B cell (primary cell): ENCODE results near the gene PARD3. TPM values are rescaled to one million over a fixed set of nuclear protein-coding genes. Genes with fewer than 3 reads are reported as not detected.

ENCODE experiments used
- ATAC-seq: fragments of 200-7000 bp; cut with Tn5 transposase; one replicate; pipeline ENCODE4 v1.10.0; 2021; ENCODE audit warnings: low read depth, mild to moderate bottlenecking, moderate number of reproducible peaks, moderate library complexity
- CTCF ChIA-PET: fragments of 350-600 bp; sonication (Branson Sonifier 250); formaldehyde crosslinking; loops from one replicate; lab custom pipeline; 2021; ENCODE audit warnings: antibody characterized with exemption, inconsistent platforms; lab: Charles Lee
- POLR2A ChIA-PET: fragments of 350-600 bp; sonication (Branson Sonifier 250); formaldehyde crosslinking; loops from one replicate; lab custom pipeline; 2021; ENCODE audit warnings: antibody characterized with exemption; lab: Charles Lee
- DNase-seq: peaks from one replicate; pipeline ENCODE4 v3.0.0; 2013
- H2AFZ ChIP-seq: 2 replicates; pipeline ENCODE4 v1.6.1; 2012; ENCODE audit warnings: mild to moderate bottlenecking, low read depth, low read length; ENCODE audit not compliant: insufficient read depth, poor library complexity, severe bottlenecking
- H3K27ac ChIP-seq, 2 donors: 1 replicate in 1 of 2; 2 replicates in 1 of 2; pipeline ENCODE4 v1.5.1; 2012 to 2013; ENCODE audit warnings: low read length in 2 of 2, mild to moderate bottlenecking in 2 of 2, moderate library complexity in 1 of 2
- H3K27me3 ChIP-seq, 4 experiments: fragments of 200-600 bp in 1 of 4; sonication (generic) in 1 of 4; replicated peaks in 1 of 4; 1 replicate in 2 of 4; 2 replicates in 2 of 4; pipeline versions ENCODE4 v1.6.1 to v1.7.0; 2013 to 2016; ENCODE audit warnings: low read length in 3 of 4, mild to moderate bottlenecking in 2 of 4, mixed read lengths in 1 of 4, moderate library complexity in 1 of 4; ENCODE audit not compliant: insufficient read depth in 4 of 4, control insufficient read depth in 3 of 4; ENCODE audit errors: control extremely low read depth in 1 of 4
- H3K36me3 ChIP-seq, 2 experiments: replicated peaks in 1 of 2; 1 replicate in 1 of 2; 2 replicates in 1 of 2; pipeline versions ENCODE4 v1.6.1 to v1.7.1; 2013; ENCODE audit warnings: low read length in 1 of 2; ENCODE audit not compliant: insufficient read depth in 2 of 2, control insufficient read depth in 1 of 2; ENCODE audit errors: control extremely low read depth in 1 of 2, extremely low read depth in 1 of 2
- H3K4me1 ChIP-seq, 2 donors: fragments of 200-600 bp in 1 of 2; sonication (generic) in 1 of 2; 1 replicate in 1 of 2; 2 replicates in 1 of 2; pipeline versions ENCODE4 v1.5.1 to v1.6.1; 2013 to 2017; ENCODE audit warnings: low read length in 2 of 2; ENCODE audit not compliant: control insufficient read depth in 2 of 2, insufficient read depth in 2 of 2
- H3K4me2 ChIP-seq: replicated peaks from 2 replicates; pipeline ENCODE3; 2012; ENCODE audit warnings: mild to moderate bottlenecking, low read depth, low read length; ENCODE audit not compliant: poor library complexity, severe bottlenecking
- H3K4me3 ChIP-seq, 5 experiments: fragments of 200-600 bp in 1 of 5; sonication (generic) in 1 of 5; 1 replicate in 3 of 5; 2 replicates in 2 of 5; pipeline versions ENCODE4 v1.5.1 to v1.7.0; 2011 to 2016; ENCODE audit warnings: low read length in 4 of 5, mild to moderate bottlenecking in 4 of 5, low read depth in 2 of 5, control low read depth in 1 of 5, moderate library complexity in 1 of 5; ENCODE audit not compliant: insufficient read depth in 1 of 5; ENCODE audit errors: control extremely low read depth in 1 of 5, extremely low read depth in 1 of 5
- H3K79me2 ChIP-seq: fragments of 200-600 bp; sonication (generic); one replicate; pipeline ENCODE4 v1.6.0; 2016; ENCODE audit warnings: low read length; ENCODE audit not compliant: control insufficient read depth, insufficient read depth
- H3K9ac ChIP-seq: fragments of 200-600 bp; sonication (generic); 2 replicates; pipeline ENCODE4 v1.6.1; 2017; ENCODE audit warnings: mild to moderate bottlenecking, low read length, moderate library complexity
- H3K9me3 ChIP-seq, 3 donors: one replicate each; pipeline versions ENCODE4 v1.6.1 to v1.7.1; 2013; ENCODE audit warnings: low read length in 2 of 3; ENCODE audit not compliant: control insufficient read depth in 2 of 3, insufficient read depth in 1 of 3; ENCODE audit errors: control extremely low read depth in 1 of 3
- H4K20me1 ChIP-seq: 2 replicates; pipeline ENCODE4 v1.6.0; 2012; ENCODE audit warnings: mild to moderate bottlenecking, low read length; ENCODE audit not compliant: insufficient read depth, control insufficient read depth, poor library complexity, severe bottlenecking
- H3K27ac Mint-ChIP-seq: one replicate; pipeline ENCODE4 v1.8.0; 2021; ENCODE audit warnings: mixed read lengths
- H3K27me3 Mint-ChIP-seq: one replicate; pipeline ENCODE4 v1.8.0; 2021; ENCODE audit warnings: mixed read lengths
- H3K4me1 Mint-ChIP-seq: one replicate; pipeline ENCODE4 v1.8.0; 2021; ENCODE audit warnings: mixed read lengths
- H3K4me3 Mint-ChIP-seq: one replicate; pipeline ENCODE4 v1.8.0; 2021; ENCODE audit warnings: mixed read lengths
- H3K9me3 Mint-ChIP-seq: one replicate; pipeline ENCODE4 v1.8.0; 2022; ENCODE audit warnings: mixed read lengths; ENCODE audit not compliant: insufficient read depth
- EZH2 ChIP-seq: IDR thresholded peaks from 2 replicates; pipeline ENCODE4 v1.6.1; 2012; ENCODE audit warnings: borderline replicate concordance, low read depth, mild to moderate bottlenecking, moderate library complexity, low read length; ENCODE audit not compliant: insufficient read depth, poor library complexity, severe bottlenecking
- WGBS: methylation state at CpG from one replicate; pipeline ENCODE4 v1.1.5; 2013; ENCODE audit warnings: missing lambda C conversion rate; ENCODE audit not compliant: insufficient coverage; 5-methylcytosine and 5-hydroxymethylcytosine counted together
- intact Hi-C: fragments of 100-400 bp; cut with micrococcal nuclease; formaldehyde crosslinking; loops from one replicate; pipeline ENCODE4 v1.10.0; 2022
- polyA plus RNA-seq: library from polyadenylated mRNA; depleted of rRNA; stranded (reverse); fragments of >200 nt; gene quantifications from 2 replicates; pipeline ENCODE4 v1.2.3, GENCODE V29; 2012
- total RNA-seq, 2 donors: library from RNA; stranded (reverse); fragments of 120-200 nt in 1 of 2; gene quantifications; 1 replicate in 1 of 2; 2 replicates in 1 of 2; pipeline versions ENCODE4 v1.2.3 to v1.2.4, GENCODE V29; 2013 to 2022
- TF ChIP-seq, protein P1 (sequence below): fragments of 200-600 bp; IDR thresholded peaks from one replicate; pipeline ENCODE4 v1.8.0; 2022; ENCODE audit warnings: antibody characterized with exemption, mild to moderate bottlenecking

PARD3 gene
- total and polyA plus RNA-seq, 2 donors (not counting 1 experiment from before 2014, with no cell fraction given) = not detected

DNA sequence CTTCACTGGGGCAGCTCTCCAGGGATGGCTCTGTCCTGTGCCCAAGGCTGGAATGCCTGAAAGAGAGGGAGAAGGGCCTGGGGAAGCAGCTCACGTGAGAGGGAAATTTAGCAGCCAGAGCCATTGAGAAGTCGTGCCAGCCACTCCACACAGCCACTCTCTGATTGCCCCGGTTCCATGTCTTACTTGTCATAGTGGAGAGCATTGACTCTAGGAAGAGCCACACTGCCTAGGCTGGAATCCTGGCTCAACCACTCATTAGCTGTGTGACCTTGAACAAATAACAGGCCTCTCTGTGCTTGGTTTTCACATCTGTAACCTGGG is 728.0 kb downstream of the PARD3 start:
- Mint-ChIP-seq H3K4me3 (no peak overlapping the region), H3K27ac (no peak overlapping the region), H3K27me3 (no peaks in the 10 kb centered on the region), H3K9me3 (no peaks in the 10 kb centered on the region), H3K4me1 (no peaks in the 10 kb centered on the region)
- Histone ChIP-seq H3K4me2 (no peak overlapping the region), H3K36me3 (no peaks in the 10 kb centered on the region), H3K9ac (no peak overlapping the region), H3K4me3 (no peak overlapping the region), H3K4me1 (no peaks in the 10 kb centered on the region), H3K27me3 (no peaks in the 10 kb centered on the region), H3K9me3 (peaks cover 0 to 34% (median 0%) of the 10 kb centered on the region in 3 donors), H3K79me2 (no peaks in the 10 kb centered on the region), H2AFZ (no peak overlapping the region), H3K27ac (no peak overlapping the region), H4K20me1 (no peaks in the 10 kb centered on the region)
- no peak for ATAC-seq
- ChIA-PET POLR2A (no interaction called here), CTCF (no interaction called here)
- TF ChIP-seq, protein P1, sequence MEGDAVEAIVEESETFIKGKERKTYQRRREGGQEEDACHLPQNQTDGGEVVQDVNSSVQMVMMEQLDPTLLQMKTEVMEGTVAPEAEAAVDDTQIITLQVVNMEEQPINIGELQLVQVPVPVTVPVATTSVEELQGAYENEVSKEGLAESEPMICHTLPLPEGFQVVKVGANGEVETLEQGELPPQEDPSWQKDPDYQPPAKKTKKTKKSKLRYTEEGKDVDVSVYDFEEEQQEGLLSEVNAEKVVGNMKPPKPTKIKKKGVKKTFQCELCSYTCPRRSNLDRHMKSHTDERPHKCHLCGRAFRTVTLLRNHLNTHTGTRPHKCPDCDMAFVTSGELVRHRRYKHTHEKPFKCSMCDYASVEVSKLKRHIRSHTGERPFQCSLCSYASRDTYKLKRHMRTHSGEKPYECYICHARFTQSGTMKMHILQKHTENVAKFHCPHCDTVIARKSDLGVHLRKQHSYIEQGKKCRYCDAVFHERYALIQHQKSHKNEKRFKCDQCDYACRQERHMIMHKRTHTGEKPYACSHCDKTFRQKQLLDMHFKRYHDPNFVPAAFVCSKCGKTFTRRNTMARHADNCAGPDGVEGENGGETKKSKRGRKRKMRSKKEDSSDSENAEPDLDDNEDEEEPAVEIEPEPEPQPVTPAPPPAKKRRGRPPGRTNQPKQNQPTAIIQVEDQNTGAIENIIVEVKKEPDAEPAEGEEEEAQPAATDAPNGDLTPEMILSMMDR = no peak
- no peak for TF ChIP-seq EZH2
- DNase-seq = no peak
- intact Hi-C loops = no loop called here
- 80% methylated on average over 1 of the region's 3 CpGs for WGBS

DNA sequence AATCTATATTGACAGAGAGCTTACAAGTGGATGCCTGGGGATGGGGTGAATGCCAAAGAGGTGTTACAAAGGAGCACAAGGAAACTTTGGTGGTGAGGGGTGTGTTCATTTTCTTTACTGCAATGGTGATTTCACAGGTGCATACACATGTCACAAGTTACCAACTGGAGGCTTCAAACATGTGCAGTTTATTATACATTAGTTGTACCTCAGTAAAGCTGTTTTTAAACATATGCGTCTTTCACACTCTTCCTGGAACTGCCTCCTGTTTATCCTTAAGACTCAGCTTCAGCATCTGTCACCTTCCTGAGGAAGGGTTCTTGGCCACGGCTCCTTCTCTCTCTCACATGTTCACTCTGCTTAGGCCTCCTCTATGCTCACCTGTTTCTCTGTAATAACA is 731.5 kb downstream of the PARD3 start:
- Histone ChIP-seq H3K9ac (no peak overlapping the region), H4K20me1 (no peaks in the 10 kb centered on the region), H3K9me3 (peaks cover 0 to 38% (median 0%) of the 10 kb centered on the region in 3 donors), H3K4me2 (no peak overlapping the region), H3K79me2 (no peaks in the 10 kb centered on the region), H3K36me3 (no peaks in the 10 kb centered on the region), H3K27me3 (no peaks in the 10 kb centered on the region), H3K4me3 (no peak overlapping the region), H3K4me1 (no peaks in the 10 kb centered on the region), H2AFZ (no peak overlapping the region), H3K27ac (no peak overlapping the region)
- intact Hi-C loops = no loop called here
- ATAC-seq = no peak
- ChIA-PET POLR2A (no interaction called here), CTCF (no interaction called here)
- peaks cover 3% of the 10 kb centered on the region for H3K9me3 Mint-ChIP-seq
- TF ChIP-seq EZH2 = no peak
- TF ChIP-seq, protein P1 = no peak
- no peaks in the 10 kb centered on the region for H3K4me1 Mint-ChIP-seq
- DNase-seq = no peak
- H3K4me3 Mint-ChIP-seq = no peak overlapping the region
- WGBS = 100% methylated on average over 1 of the region's 2 CpGs
- no peaks in the 10 kb centered on the region for H3K27me3 Mint-ChIP-seq
- no peak overlapping the region for H3K27ac Mint-ChIP-seq
